Measurements from ENCODE around the gene ACBD5.
A peak's percentile ranks its signal among the peaks of the same experiment; 100 is the strongest.

DNA sequence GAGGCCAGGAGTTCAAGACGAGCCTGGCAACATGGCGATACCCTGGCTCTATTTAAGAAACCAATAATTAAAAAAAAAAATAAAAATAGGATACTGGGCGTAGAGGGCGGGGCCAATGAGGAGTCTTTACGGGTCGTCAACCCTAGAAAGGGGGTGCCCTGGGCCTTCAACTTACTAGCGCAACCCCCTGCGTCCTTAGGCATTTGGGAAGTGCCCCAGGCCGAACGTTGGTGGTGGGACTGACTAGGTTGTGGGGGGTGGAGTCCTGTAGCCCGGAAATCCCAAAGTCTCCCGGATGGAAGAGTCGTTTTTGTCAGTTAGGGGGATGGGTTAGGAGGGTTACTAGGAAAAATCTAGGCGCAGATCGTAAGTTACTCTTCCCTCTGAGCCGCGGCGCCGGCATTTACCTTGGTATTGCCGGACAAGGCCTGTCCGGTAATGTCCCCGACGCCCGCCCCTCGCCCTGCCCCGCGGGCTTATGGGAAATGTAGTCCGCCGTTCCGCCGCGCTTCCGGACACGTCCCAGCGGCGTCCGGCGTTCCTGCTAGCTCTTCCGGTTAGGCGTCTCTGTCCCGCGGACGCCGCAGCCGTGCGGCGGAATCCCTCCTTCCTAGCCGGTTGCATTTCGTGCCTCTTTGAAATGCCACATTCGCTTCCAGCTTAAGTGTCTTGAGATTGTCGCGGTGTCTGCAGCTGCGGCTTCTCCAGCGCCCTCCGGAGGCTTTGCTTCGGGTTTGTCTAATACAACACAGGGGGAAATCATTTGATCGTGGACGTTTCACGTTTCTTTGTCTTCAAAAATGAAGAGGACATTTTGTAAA, 1.3 kb upstream of the ACBD5 start:
- TF ChIP-seq, protein P1, sequence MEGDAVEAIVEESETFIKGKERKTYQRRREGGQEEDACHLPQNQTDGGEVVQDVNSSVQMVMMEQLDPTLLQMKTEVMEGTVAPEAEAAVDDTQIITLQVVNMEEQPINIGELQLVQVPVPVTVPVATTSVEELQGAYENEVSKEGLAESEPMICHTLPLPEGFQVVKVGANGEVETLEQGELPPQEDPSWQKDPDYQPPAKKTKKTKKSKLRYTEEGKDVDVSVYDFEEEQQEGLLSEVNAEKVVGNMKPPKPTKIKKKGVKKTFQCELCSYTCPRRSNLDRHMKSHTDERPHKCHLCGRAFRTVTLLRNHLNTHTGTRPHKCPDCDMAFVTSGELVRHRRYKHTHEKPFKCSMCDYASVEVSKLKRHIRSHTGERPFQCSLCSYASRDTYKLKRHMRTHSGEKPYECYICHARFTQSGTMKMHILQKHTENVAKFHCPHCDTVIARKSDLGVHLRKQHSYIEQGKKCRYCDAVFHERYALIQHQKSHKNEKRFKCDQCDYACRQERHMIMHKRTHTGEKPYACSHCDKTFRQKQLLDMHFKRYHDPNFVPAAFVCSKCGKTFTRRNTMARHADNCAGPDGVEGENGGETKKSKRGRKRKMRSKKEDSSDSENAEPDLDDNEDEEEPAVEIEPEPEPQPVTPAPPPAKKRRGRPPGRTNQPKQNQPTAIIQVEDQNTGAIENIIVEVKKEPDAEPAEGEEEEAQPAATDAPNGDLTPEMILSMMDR (conservative IDR thresholded peaks at IDR 0.05; ENCODE audit: low read depth, low read length): peak; percentile 71
- no peak for TF ChIP-seq EZH2 (IDR thresholded peaks at IDR 0.05; ENCODE audit: borderline replicate concordance, low read depth, low read length, poor library complexity, severe bottlenecking)
